ENCODE measurements around the gene MDN1.

DNA sequence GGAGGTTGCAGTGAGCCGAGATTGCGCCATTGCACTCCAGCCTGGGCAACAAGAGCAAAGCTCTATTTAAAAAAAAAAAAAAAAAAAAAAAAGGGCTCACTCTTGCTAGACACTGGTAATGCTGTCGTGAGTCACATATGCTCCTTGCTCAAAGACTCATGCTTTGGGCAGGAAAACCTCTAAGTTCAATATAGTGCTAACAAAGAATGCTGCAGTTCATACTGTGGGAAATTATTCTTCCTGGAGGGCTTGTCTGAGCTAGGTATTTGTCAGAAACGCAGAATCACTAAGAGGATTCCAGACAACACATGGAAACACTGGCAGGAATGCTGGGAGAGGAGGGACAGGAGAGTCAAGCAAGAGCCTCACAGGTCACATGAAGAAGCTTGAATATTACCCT is 178.8 kb downstream of the MDN1 start:
- no peak for TF ChIP-seq GATA3 (IDR thresholded peaks at IDR 0.05; ENCODE audit: low read depth, low read length)
- no peak for TF ChIP-seq GATA2 (IDR thresholded peaks at IDR 0.05; ENCODE audit: low read depth, low read length)

Measured in SH-SY5Y (cell line).